Prostate gland (tissue), 2 donors: ENCODE measurements around the gene RAMACL.

Source experiments
- POLR2A ChIP-seq: fragments of 450-650 bp; IDR thresholded peaks from one replicate; pipeline ENCODE4 v1.6.1; 2016; ENCODE audit warnings: antibody characterized with exemption, mild to moderate bottlenecking
- POLR2AphosphoS5 ChIP-seq: sonication (generic); formaldehyde crosslinking; IDR thresholded peaks from one replicate; pipeline ENCODE4 v1.6.1; 2017; ENCODE audit warnings: antibody characterized with exemption
- TF ChIP-seq, protein P1 (sequence below), 4 experiments: fragments of 200-600 bp in 2 of 4; fragments of 450-650 bp in 2 of 4; sonication (generic) in 2 of 4; IDR thresholded peaks; 1 replicate in 3 of 4; 2 replicates in 1 of 4; pipeline ENCODE4 v1.5.1; 2016 to 2019; ENCODE audit warnings: antibody characterized with exemption in 4 of 4, mild to moderate bottlenecking in 2 of 4, moderate library complexity in 2 of 4

DNA sequence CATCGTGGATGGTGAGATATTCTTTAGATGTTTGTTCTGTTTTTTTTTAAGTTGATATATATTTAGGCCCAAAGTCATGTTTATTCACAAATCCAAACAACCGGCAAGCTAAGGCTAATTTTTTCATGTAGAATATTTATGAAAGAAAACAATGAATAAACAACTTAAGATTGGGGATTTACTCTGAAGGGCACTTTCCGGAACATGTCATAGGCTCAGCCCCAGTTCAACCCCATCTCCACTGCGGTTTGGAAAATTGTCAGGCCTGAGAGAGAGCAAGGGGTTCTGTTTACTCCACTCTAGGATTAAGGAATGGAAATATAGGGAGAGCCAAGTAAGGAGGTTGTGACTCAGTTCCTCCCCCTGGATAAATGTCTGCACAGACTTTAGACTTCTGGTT is 22.3 kb upstream of the RAMACL start:
- TF ChIP-seq, protein P1, sequence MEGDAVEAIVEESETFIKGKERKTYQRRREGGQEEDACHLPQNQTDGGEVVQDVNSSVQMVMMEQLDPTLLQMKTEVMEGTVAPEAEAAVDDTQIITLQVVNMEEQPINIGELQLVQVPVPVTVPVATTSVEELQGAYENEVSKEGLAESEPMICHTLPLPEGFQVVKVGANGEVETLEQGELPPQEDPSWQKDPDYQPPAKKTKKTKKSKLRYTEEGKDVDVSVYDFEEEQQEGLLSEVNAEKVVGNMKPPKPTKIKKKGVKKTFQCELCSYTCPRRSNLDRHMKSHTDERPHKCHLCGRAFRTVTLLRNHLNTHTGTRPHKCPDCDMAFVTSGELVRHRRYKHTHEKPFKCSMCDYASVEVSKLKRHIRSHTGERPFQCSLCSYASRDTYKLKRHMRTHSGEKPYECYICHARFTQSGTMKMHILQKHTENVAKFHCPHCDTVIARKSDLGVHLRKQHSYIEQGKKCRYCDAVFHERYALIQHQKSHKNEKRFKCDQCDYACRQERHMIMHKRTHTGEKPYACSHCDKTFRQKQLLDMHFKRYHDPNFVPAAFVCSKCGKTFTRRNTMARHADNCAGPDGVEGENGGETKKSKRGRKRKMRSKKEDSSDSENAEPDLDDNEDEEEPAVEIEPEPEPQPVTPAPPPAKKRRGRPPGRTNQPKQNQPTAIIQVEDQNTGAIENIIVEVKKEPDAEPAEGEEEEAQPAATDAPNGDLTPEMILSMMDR (IDR thresholded peaks at IDR 0.05) = no peak
- TF ChIP-seq POLR2A = no peak
- TF ChIP-seq POLR2AphosphoS5 = no peak
